Upper lobe of right lung (tissue), 1 donor: ENCODE results near the gene ATP1A4. TPM values are rescaled to one million over a fixed set of nuclear protein-coding genes. Genes with fewer than 3 reads are reported as not detected.
A peak's percentile ranks its signal among the peaks of the same experiment; 100 is the strongest.

Experiments
- ATAC-seq: fragments of 200-7000 bp; cut with Tn5 transposase; one replicate; pipeline ENCODE4 v1.9.1; 2020; ENCODE audit warnings: mild to moderate bottlenecking, moderate library complexity
- DNase-seq: peaks from one replicate; pipeline ENCODE4 v3.0.0-alpha.2; 2020
- H3K27ac ChIP-seq: fragments of 200-600 bp; one replicate; pipeline ENCODE4 v1.8.0; 2022
- H3K27me3 ChIP-seq: fragments of 200-600 bp; one replicate; pipeline ENCODE4 v1.8.0; 2022; ENCODE audit warnings: mild to moderate bottlenecking
- H3K36me3 ChIP-seq: fragments of 200-600 bp; one replicate; pipeline ENCODE4 v1.8.0; 2022
- H3K4me1 ChIP-seq: fragments of 200-600 bp; one replicate; pipeline ENCODE4 v1.8.0; 2022
- H3K4me3 ChIP-seq: fragments of 200-600 bp; one replicate; pipeline ENCODE4 v1.8.0; 2022; ENCODE audit warnings: mild to moderate bottlenecking
- H3K9me3 ChIP-seq: fragments of 200-600 bp; one replicate; pipeline ENCODE4 v1.8.0; 2022
- intact Hi-C: fragments of 100-400 bp; cut with DNase I; formaldehyde crosslinking; loops from one replicate; pipeline ENCODE4 v1.11.0; 2022
- total RNA-seq: library from RNA; stranded (reverse); fragmentation: NEBNext Ultra II Directional; extraction: Animal tissue kit (Norgen Biotek cat#: 25700); gene quantifications from one replicate; pipeline ENCODE4 v1.2.1, GENCODE V29; 2021
- TF ChIP-seq, protein P1 (sequence below): fragments of 200-600 bp; IDR thresholded peaks from one replicate; pipeline ENCODE4 v1.8.0; 2022; ENCODE audit warnings: antibody characterized with exemption
- donor health status: DM: no; HTN: yes; CAD: no; lungs with severe emphysema.

The ATP1A4 gene
- total RNA-seq, 1 donor from 2014 or later = 0.96 TPM

GRCh38 chr1:160158534-160158933, 7.1 kb downstream of the ATP1A4 start:
- TF ChIP-seq, protein P1, sequence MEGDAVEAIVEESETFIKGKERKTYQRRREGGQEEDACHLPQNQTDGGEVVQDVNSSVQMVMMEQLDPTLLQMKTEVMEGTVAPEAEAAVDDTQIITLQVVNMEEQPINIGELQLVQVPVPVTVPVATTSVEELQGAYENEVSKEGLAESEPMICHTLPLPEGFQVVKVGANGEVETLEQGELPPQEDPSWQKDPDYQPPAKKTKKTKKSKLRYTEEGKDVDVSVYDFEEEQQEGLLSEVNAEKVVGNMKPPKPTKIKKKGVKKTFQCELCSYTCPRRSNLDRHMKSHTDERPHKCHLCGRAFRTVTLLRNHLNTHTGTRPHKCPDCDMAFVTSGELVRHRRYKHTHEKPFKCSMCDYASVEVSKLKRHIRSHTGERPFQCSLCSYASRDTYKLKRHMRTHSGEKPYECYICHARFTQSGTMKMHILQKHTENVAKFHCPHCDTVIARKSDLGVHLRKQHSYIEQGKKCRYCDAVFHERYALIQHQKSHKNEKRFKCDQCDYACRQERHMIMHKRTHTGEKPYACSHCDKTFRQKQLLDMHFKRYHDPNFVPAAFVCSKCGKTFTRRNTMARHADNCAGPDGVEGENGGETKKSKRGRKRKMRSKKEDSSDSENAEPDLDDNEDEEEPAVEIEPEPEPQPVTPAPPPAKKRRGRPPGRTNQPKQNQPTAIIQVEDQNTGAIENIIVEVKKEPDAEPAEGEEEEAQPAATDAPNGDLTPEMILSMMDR = no peak
- no peak for ATAC-seq
- intact Hi-C loops = no loop called here
- Histone ChIP-seq H3K4me3 (no peak overlapping the region), H3K27me3 (no peaks in the 10 kb centered on the region), H3K27ac (no peak overlapping the region), H3K9me3 (no peaks in the 10 kb centered on the region), H3K4me1 (peaks cover 8% of the 10 kb centered on the region), H3K36me3 (no peaks in the 10 kb centered on the region)
- DNase-seq = no peak

GRCh38 chr1:160159846-160160245, 8.4 kb downstream of the ATP1A4 start:
- intact Hi-C loops = no loop called here
- TF ChIP-seq, protein P1 = no peak
- H3K4me3 ChIP-seq = no peak overlapping the region
- H3K9me3 ChIP-seq = no peaks in the 10 kb centered on the region
- no peak overlapping the region for H3K27ac ChIP-seq
- no peaks in the 10 kb centered on the region for H3K27me3 ChIP-seq
- ATAC-seq (peak; percentile 80), DNase-seq (no peak)
- H3K36me3 ChIP-seq = no peaks in the 10 kb centered on the region
- peaks cover 8% of the 10 kb centered on the region for H3K4me1 ChIP-seq

- no peaks in the 10 kb centered on the region for H3K9me3 ChIP-seq
- TF ChIP-seq, protein P1 = peak; percentile 36
- H3K27ac ChIP-seq = no peak overlapping the region
- peaks cover 2% of the 10 kb centered on the region for H3K27me3 ChIP-seq
- H3K4me3 ChIP-seq = no peak overlapping the region
- intact Hi-C loops = no loop called here
- DNase-seq (no peak), ATAC-seq (peak; percentile 37)
- peaks cover 8% of the 10 kb centered on the region for H3K4me1 ChIP-seq
- H3K36me3 ChIP-seq = no peaks in the 10 kb centered on the region
Observed at GRCh38 chr1:160161965-160162705, 10.7 kb downstream of the ATP1A4 start.

DNA sequence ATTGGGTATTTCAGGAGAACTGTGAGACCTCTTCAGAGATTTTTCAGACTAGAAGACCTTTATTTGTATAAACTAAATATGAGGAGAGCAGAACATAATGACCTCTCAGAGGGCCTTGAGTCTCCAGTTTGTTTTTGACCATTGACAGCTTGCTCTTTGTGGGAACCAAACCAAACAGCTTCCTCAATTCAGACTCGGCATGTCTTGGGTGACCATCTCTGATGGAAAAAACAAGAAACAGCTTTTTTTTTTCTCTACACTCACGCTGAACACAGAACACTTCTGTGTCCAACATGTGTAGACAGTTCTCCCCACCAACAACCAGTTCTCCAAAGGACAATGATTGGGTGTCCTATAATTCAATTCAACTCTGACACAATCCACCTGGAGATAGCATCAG, 11.5 kb downstream of the ATP1A4 start:
- Histone ChIP-seq H3K36me3 (no peaks in the 10 kb centered on the region), H3K4me1 (peaks cover 8% of the 10 kb centered on the region), H3K4me3 (no peak overlapping the region), H3K27me3 (peaks cover 5% of the 10 kb centered on the region), H3K27ac (no peak overlapping the region), H3K9me3 (no peaks in the 10 kb centered on the region)
- TF ChIP-seq, protein P1 = no peak
- ATAC-seq (peak; percentile 8), DNase-seq (no peak)
- intact Hi-C loops = no loop called here

GRCh38 chr1:160163615-160164014, 12.2 kb downstream of the ATP1A4 start:
- ATAC-seq = peak; percentile 29

More at GRCh38 chr1:160163615-160164014, 12.2 kb downstream of the ATP1A4 start:
- no peaks in the 10 kb centered on the region for H3K9me3 ChIP-seq
- TF ChIP-seq, protein P1 = peak; percentile 16
- intact Hi-C loops = no loop called here
- H3K4me1 ChIP-seq = peaks cover 8% of the 10 kb centered on the region
- no peak overlapping the region for H3K4me3 ChIP-seq
- H3K36me3 ChIP-seq = no peaks in the 10 kb centered on the region
- peaks cover 5% of the 10 kb centered on the region for H3K27me3 ChIP-seq
- DNase-seq = no peak
- H3K27ac ChIP-seq = no peak overlapping the region
